Pons (tissue), 1 donor: ENCODE measurements around the gene TVP23A.
"Not testable (repeated sequence)": the region's sequence is repeated elsewhere in the genome, so short reads cannot be mapped to it uniquely, and the experiment has no call there.

Experiments
- DNase-seq: peaks from one replicate; pipeline ENCODE4 v3.0.0-alpha.2; 2016; ENCODE audit warnings: low spot score

The TVP23A gene

GRCh38 chr16:10744370-10745030 is 74.1 kb downstream of the TVP23A start:
- no peak for DNase-seq

GRCh38 chr16:10743610-10744369 is 74.8 kb downstream of the TVP23A start, which contains the start of gene NUBP1:
Gene NUBP1, plus strand, starts transcription at chr16:10743842. Its CDS starts 22 bp downstream, at chr16:10743864.
- peak; percentile 99 for DNase-seq

GRCh38 chr16:10743227-10743609 is 75.4 kb downstream of the TVP23A start:
- DNase-seq: no peak

- no peak for DNase-seq
Measured at GRCh38 chr16:10741844-10742243, 76.8 kb downstream of the TVP23A start.

- DNase-seq: not testable (repeated sequence)
Measured at GRCh38 chr16:10741249-10741648, 77.3 kb downstream of the TVP23A start.

- no peak for DNase-seq
Measured at GRCh38 chr16:10740845-10741208, 77.8 kb downstream of the TVP23A start.

GRCh38 chr16:10740000-10740844 is 78.4 kb downstream of the TVP23A start:
- DNase-seq: no peak

GRCh38 chr16:10738231-10739077 is 80.1 kb downstream of the TVP23A start:
- peak; percentile 91 for DNase-seq

GRCh38 chr16:10737068-10737625 is 81.4 kb downstream of the TVP23A start:
- peak; percentile 80 for DNase-seq

- DNase-seq: no peak
Measured at GRCh38 chr16:10731790-10732189, 86.8 kb downstream of the TVP23A start.

- DNase-seq: no peak
Measured at GRCh38 chr16:10729104-10730048, 89.2 kb downstream of the TVP23A start.

- no peak for DNase-seq
Measured at GRCh38 chr16:10728003-10728887, 90.3 kb downstream of the TVP23A start.
